NOMO-1 treated with DMSO at 0.1 percent for 48 hours (cell line): ENCODE data around the gene PDE8B.

Experiments
- DNase-seq: peaks from one replicate; lab custom pipeline; 2025; ENCODE audit not compliant: unreplicated experiment; lab: John Stamatoyannopoulos, UW

Gene PDE8B

GRCh38 chr5:77394064-77394715 lies 183.7 kb downstream of the PDE8B start:
- no peak for DNase-seq

- DNase-seq = no peak
Measured at GRCh38 chr5:77396017-77396416, 185.5 kb downstream of the PDE8B start.

GRCh38 chr5:77397686-77398292 lies 187.3 kb downstream of the PDE8B start:
- DNase-seq = no peak

- DNase-seq = no peak
Measured at GRCh38 chr5:77398458-77398857, 188.0 kb downstream of the PDE8B start.

GRCh38 chr5:77398896-77399295 lies 188.4 kb downstream of the PDE8B start:
- DNase-seq = no peak

GRCh38 chr5:77400645-77401044 lies 190.2 kb downstream of the PDE8B start:
- peak; percentile 53 for DNase-seq

GRCh38 chr5:77402796-77403195 lies 192.3 kb downstream of the PDE8B start:
- no peak for DNase-seq

GRCh38 chr5:77407152-77407551 lies 196.7 kb downstream of the PDE8B start:
- DNase-seq = no peak

- no peak for DNase-seq
Measured at GRCh38 chr5:77409870-77410621, 199.6 kb downstream of the PDE8B start.

- DNase-seq = no peak
Measured at GRCh38 chr5:77413049-77413448, 202.6 kb downstream of the PDE8B start.

GRCh38 chr5:77418162-77418561 lies 207.7 kb downstream of the PDE8B start:
- DNase-seq = no peak

- no peak for DNase-seq
Measured at GRCh38 chr5:77418601-77419581, 208.4 kb downstream of the PDE8B start.

GRCh38 chr5:77419644-77420582 lies 209.4 kb downstream of the PDE8B start:
- no peak for DNase-seq

- no peak for DNase-seq
Measured at GRCh38 chr5:77420940-77421339, 210.5 kb downstream of the PDE8B start.

GRCh38 chr5:77423022-77423750 lies 212.7 kb downstream of the PDE8B start:
- no peak for DNase-seq

- no peak for DNase-seq
Measured at GRCh38 chr5:77424921-77425320, 214.4 kb downstream of the PDE8B start.

- no peak for DNase-seq
Measured at GRCh38 chr5:77425420-77425819, 214.9 kb downstream of the PDE8B start.

GRCh38 chr5:77425998-77426659 lies 215.6 kb downstream of the PDE8B start:
- DNase-seq = no peak

- no peak for DNase-seq
Measured at GRCh38 chr5:77426670-77427069, 216.2 kb downstream of the PDE8B start.
